ENCODE data around the gene CACNA1C. TPM values are rescaled to one million over a fixed set of nuclear protein-coding genes. Genes with fewer than 3 reads are reported as not detected.
A peak's percentile ranks its signal among the peaks of the same experiment; 100 is the strongest.

Gene CACNA1C
- polyA plus RNA-seq, 1 of the 3 experiments (the other 2 are of a cell fraction): 1.5 TPM

DNA sequence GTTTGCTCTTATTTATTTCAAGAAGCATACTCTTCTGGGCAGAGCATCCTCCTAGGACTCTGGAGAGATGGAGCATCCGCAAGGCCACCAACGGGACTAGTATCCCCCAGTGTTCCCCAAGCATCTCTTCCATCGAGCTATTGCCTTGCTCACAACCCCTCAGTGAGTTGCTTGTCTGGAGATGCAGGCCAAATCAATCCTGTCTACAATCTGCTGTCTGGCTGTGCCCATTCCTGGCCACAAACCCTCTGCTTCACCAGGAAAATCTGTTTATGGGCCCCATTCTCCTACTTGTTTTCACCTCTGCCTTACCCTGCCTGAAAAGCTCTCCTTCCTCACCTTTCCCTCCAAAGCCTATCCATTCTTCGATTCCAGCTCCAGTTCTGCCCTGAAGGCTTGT, 219.2 kb downstream of the CACNA1C start (continued):
- TF ChIP-seq, protein P1, sequence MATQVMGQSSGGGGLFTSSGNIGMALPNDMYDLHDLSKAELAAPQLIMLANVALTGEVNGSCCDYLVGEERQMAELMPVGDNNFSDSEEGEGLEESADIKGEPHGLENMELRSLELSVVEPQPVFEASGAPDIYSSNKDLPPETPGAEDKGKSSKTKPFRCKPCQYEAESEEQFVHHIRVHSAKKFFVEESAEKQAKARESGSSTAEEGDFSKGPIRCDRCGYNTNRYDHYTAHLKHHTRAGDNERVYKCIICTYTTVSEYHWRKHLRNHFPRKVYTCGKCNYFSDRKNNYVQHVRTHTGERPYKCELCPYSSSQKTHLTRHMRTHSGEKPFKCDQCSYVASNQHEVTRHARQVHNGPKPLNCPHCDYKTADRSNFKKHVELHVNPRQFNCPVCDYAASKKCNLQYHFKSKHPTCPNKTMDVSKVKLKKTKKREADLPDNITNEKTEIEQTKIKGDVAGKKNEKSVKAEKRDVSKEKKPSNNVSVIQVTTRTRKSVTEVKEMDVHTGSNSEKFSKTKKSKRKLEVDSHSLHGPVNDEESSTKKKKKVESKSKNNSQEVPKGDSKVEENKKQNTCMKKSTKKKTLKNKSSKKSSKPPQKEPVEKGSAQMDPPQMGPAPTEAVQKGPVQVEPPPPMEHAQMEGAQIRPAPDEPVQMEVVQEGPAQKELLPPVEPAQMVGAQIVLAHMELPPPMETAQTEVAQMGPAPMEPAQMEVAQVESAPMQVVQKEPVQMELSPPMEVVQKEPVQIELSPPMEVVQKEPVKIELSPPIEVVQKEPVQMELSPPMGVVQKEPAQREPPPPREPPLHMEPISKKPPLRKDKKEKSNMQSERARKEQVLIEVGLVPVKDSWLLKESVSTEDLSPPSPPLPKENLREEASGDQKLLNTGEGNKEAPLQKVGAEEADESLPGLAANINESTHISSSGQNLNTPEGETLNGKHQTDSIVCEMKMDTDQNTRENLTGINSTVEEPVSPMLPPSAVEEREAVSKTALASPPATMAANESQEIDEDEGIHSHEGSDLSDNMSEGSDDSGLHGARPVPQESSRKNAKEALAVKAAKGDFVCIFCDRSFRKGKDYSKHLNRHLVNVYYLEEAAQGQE (IDR thresholded peaks at IDR 0.05; ENCODE audit: low read depth, low read length): no peak
- no peak for TF ChIP-seq RFX5 (IDR thresholded peaks at IDR 0.05; ENCODE audit: low read length)
- no peak for TF ChIP-seq NFIC (IDR thresholded peaks at IDR 0.05; ENCODE audit: borderline replicate concordance)
- no peak for TF ChIP-seq CHD2 (IDR thresholded peaks at IDR 0.05; ENCODE audit: low read length, partially characterized antibody)
- TF ChIP-seq SIN3A (IDR thresholded peaks at IDR 0.05; ENCODE audit: borderline replicate concordance, low read depth, low read length): no peak
- TF ChIP-seq EP300 (IDR thresholded peaks at IDR 0.05; ENCODE audit: borderline replicate concordance in 1 of 2, low read depth in 1 of 2, low read length in 1 of 2): no peak
- TF ChIP-seq, protein P2, sequence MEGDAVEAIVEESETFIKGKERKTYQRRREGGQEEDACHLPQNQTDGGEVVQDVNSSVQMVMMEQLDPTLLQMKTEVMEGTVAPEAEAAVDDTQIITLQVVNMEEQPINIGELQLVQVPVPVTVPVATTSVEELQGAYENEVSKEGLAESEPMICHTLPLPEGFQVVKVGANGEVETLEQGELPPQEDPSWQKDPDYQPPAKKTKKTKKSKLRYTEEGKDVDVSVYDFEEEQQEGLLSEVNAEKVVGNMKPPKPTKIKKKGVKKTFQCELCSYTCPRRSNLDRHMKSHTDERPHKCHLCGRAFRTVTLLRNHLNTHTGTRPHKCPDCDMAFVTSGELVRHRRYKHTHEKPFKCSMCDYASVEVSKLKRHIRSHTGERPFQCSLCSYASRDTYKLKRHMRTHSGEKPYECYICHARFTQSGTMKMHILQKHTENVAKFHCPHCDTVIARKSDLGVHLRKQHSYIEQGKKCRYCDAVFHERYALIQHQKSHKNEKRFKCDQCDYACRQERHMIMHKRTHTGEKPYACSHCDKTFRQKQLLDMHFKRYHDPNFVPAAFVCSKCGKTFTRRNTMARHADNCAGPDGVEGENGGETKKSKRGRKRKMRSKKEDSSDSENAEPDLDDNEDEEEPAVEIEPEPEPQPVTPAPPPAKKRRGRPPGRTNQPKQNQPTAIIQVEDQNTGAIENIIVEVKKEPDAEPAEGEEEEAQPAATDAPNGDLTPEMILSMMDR (IDR thresholded peaks at IDR 0.05): no peak
- no peak for TF ChIP-seq POLR2AphosphoS5 (IDR thresholded peaks at IDR 0.05; ENCODE audit: low read depth, low read length)
- no peak for TF ChIP-seq YY1 (IDR thresholded peaks at IDR 0.05; ENCODE audit: low read depth)
- TF ChIP-seq JUND (IDR thresholded peaks at IDR 0.05): no peak
- TF ChIP-seq GATA2 (CRISPR knock-in tag; IDR thresholded peaks at IDR 0.05): no peak
- TF ChIP-seq EZH2phosphoT487 (IDR thresholded peaks at IDR 0.05; ENCODE audit: borderline replicate concordance, low read depth): no peak

DNA sequence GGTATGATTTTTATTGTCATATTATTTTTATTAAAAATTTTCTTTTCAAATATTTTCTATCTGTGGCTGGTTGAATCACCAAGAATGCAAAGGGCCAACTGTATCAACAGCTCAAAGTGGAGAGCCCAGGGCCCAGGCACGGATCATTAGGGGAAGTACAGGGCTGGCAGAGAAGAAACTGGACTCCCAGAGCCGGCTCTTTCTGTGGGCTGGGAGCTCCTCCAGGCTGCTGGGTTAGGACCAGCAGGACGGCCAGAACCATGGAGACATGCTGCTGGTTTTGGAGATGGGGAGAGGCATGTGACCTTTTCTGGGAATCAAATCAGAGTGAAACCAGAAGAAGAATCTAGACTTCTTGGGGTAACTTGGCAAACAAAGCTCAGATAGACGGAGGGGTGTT, 220.5 kb downstream of the CACNA1C start:
- Histone ChIP-seq H4K20me1 (ENCODE audit: insufficient read depth) (no peaks in the 10 kb centered on the region), H3K4me3 (ENCODE audit: low read depth in 2 of 2, low read length in 1 of 2) (no peak overlapping the region), H3K36me3 (replicated peaks in 1 of 2; ENCODE audit: control insufficient read depth in 1 of 2, insufficient read depth in 2 of 2, low read length in 1 of 2) (no peaks in the 10 kb centered on the region), H3K9me3 (no peaks in the 10 kb centered on the region), H3K9ac (no peak overlapping the region), H3K4me2 (no peak overlapping the region), H3F3A (replicated peaks; ENCODE audit: insufficient read depth) (peaks cover 10% of the 10 kb centered on the region), H3K27ac (ENCODE audit: low read depth in 2 of 2, low read length in 1 of 2) (0 out of 4 replicates have a peak overlapping the region, but pooled peaks of 1 of the 2 experiments have one; percentile 15), H3K9me2 (no peaks in the 10 kb centered on the region), H2AFZ (ENCODE audit: low read depth) (no peak overlapping the region), H3K4me1 (ENCODE audit: control insufficient read depth in 1 of 2, insufficient read depth in 2 of 2, low read depth in 1 of 2, low read length in 1 of 2) (peaks cover 7 to 9% of the 10 kb centered on the region in 2 experiments; a peak in 3 of 4 replicates), H3K27me3 (ENCODE audit: insufficient read depth) (no peaks in the 10 kb centered on the region), H3K79me2 (ENCODE audit: insufficient read depth) (no peaks in the 10 kb centered on the region)
- CTCF ChIA-PET: interaction anchor here (1.2 to 6.5 kb wide), 3 partner anchors 9 to 14 kb away, joined by 4 to 32 read pairs (median 4); no protein-coding TSS in a partner anchor
- TF ChIP-seq, protein P2 (IDR thresholded peaks at IDR 0.05): peak; percentile 53
- TF ChIP-seq SMC3 (IDR thresholded peaks at IDR 0.05; ENCODE audit: low read depth, low read length) (peak; percentile 35), FOSL2 (IDR thresholded peaks at IDR 0.05; ENCODE audit: borderline replicate concordance, low read depth) (no peak), RAD21 (IDR thresholded peaks at IDR 0.05; ENCODE audit: low read length) (peak; percentile 44)
- TF ChIP-seq, protein P3, sequence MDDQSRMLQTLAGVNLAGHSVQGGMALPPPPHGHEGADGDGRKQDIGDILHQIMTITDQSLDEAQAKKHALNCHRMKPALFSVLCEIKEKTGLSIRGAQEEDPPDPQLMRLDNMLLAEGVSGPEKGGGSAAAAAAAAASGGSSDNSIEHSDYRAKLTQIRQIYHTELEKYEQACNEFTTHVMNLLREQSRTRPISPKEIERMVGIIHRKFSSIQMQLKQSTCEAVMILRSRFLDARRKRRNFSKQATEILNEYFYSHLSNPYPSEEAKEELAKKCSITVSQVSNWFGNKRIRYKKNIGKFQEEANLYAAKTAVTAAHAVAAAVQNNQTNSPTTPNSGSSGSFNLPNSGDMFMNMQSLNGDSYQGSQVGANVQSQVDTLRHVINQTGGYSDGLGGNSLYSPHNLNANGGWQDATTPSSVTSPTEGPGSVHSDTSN (IDR thresholded peaks at IDR 0.05): no peak
- POLR2A ChIA-PET: no interaction called here
- 71% methylated on average over 4 of the region's 4 CpGs for WGBS (ENCODE audit: low lambda C conversion rate)
- DNase-seq: no peak
